GM21367 (cell line): ENCODE data around the gene RBM7.

ENCODE experiments used
- ATAC-seq: cut with Tn5 transposase; IDR thresholded peaks from one replicate; pipeline ENCODE4 v1.9.1; 2021; ENCODE audit not compliant: unreplicated experiment

The RBM7 gene

GRCh38 chr11:114447444-114447843 is 47.0 kb downstream of the RBM7 start:
- ATAC-seq = no peak

GRCh38 chr11:114447892-114448291 is 47.4 kb downstream of the RBM7 start:
- no peak for ATAC-seq

GRCh38 chr11:114448749-114449482 is 48.5 kb downstream of the RBM7 start:
- no peak for ATAC-seq

- ATAC-seq = no peak
Measured at GRCh38 chr11:114449845-114450244, 49.4 kb downstream of the RBM7 start.

- ATAC-seq = no peak
Measured at GRCh38 chr11:114452399-114452798, 51.9 kb downstream of the RBM7 start.
